ENCODE measurements around the gene GBX2.

GRCh38 chr2:236164201-236164924 is 3.8 kb downstream of the GBX2 start:
- no peak for TF ChIP-seq CTCF (IDR thresholded peaks at IDR 0.05)
- no peak for TF ChIP-seq EZH2 (IDR thresholded peaks at IDR 0.05; ENCODE audit: borderline replicate concordance, insufficient read depth, low read depth, low read length, poor library complexity, severe bottlenecking)

Data from B cell (primary cell).